Endothelial cell of umbilical vein (primary cell): ENCODE results near the gene CHAF1A. TPM values are rescaled to one million over a fixed set of nuclear protein-coding genes. Genes with fewer than 3 reads are reported as not detected.

Source experiments
- BruUV-seq: library from RNA; stranded (reverse); fragments of 400-500 nt; replicated peaks from 2 replicates; lab custom pipeline; 2021; lab: Mats Ljungman, UMichigan
- CTCF ChIA-PET: fragments of 300-600, 350-600 bp; sonication (Branson Sonifier 250); formaldehyde crosslinking; loops from one replicate; lab custom pipeline; 2021; ENCODE audit warnings: antibody characterized with exemption, inconsistent platforms; lab: Charles Lee
- POLR2A ChIA-PET: fragments of 300-600, 350-600 bp; sonication (Branson Sonifier 250); formaldehyde crosslinking; loops from one replicate; lab custom pipeline; 2021; ENCODE audit warnings: antibody characterized with exemption, inconsistent platforms; lab: Charles Lee
- DNase-seq: peaks from one replicate; pipeline ENCODE4 v3.0.0-alpha.2; 2011; ENCODE audit warnings: low read depth, low spot score
- FAIRE-seq: peaks from 2 replicates; lab custom pipeline; 2011; peaks lifted over from hg19 to GRCh38; lab: Jason Lieb, UNC
- H2AFZ ChIP-seq: 2 replicates; pipeline ENCODE4 v1.6.0; 2012; ENCODE audit warnings: low read depth, low read length, control low read depth, inconsistent platforms
- H3K27ac ChIP-seq: 2 replicates; pipeline ENCODE4 v1.5.1; 2011; ENCODE audit warnings: low read depth, mild to moderate bottlenecking, control low read depth, low read length, moderate library complexity; ENCODE audit not compliant: insufficient read depth
- H3K27me3 ChIP-seq, 2 experiments: 2 replicates each; pipeline versions ENCODE4 v1.6.0 to v1.6.1; 2011; ENCODE audit warnings: low read length in 2 of 2, mixed read lengths in 1 of 2; ENCODE audit not compliant: control insufficient read depth in 2 of 2, insufficient read depth in 2 of 2
- H3K36me3 ChIP-seq, 2 experiments: 2 replicates in 1 of 2; 3 replicates in 1 of 2; pipeline ENCODE4 v1.5.1; 2011; ENCODE audit warnings: low read length in 2 of 2, mild to moderate bottlenecking in 1 of 2, moderate library complexity in 1 of 2; ENCODE audit not compliant: control insufficient read depth in 2 of 2, insufficient read depth in 2 of 2; ENCODE audit errors: extremely low read depth in 1 of 2
- H3K4me1 ChIP-seq: 3 replicates; pipeline ENCODE4 v1.5.1; 2011; ENCODE audit warnings: mild to moderate bottlenecking, low read length; ENCODE audit not compliant: control insufficient read depth, insufficient read depth; ENCODE audit errors: extremely low read depth
- H3K4me2 ChIP-seq: 2 replicates; pipeline ENCODE4 v1.6.1; 2011; ENCODE audit warnings: low read length, control low read depth, mixed read lengths; ENCODE audit not compliant: insufficient read depth
- H3K4me3 ChIP-seq, 3 experiments: fragments of 200-600 bp in 1 of 3; sonication (generic), shearing (Covaris generic) in 1 of 3; replicated peaks in 1 of 3; 2 replicates each; pipeline ENCODE4 v1.5.1; 2011 to 2016; ENCODE audit warnings: control low read depth in 3 of 3, low read length in 3 of 3, mild to moderate bottlenecking in 2 of 3, inconsistent platforms in 1 of 3, low read depth in 1 of 3, moderate library complexity in 1 of 3; ENCODE audit not compliant: insufficient read depth in 1 of 3
- H3K79me2 ChIP-seq: 2 replicates; pipeline ENCODE4 v1.6.0; 2012; ENCODE audit warnings: low read length, inconsistent platforms; ENCODE audit not compliant: control insufficient read depth, insufficient read depth
- H3K9ac ChIP-seq: replicated peaks from 2 replicates; pipeline ENCODE3; 2011; ENCODE audit warnings: low read length, control low read depth; ENCODE audit not compliant: insufficient read depth; ENCODE audit errors: extremely low read depth
- H3K9me1 ChIP-seq: replicated peaks from 3 replicates; pipeline ENCODE4 v1.6.0; 2011; ENCODE audit warnings: mild to moderate bottlenecking, low read length; ENCODE audit not compliant: control insufficient read depth, insufficient read depth; ENCODE audit errors: extremely low read depth
- H3K9me3 ChIP-seq: replicated peaks from 2 replicates; pipeline ENCODE4 v1.5.1; 2012; ENCODE audit warnings: low read length, inconsistent platforms; ENCODE audit not compliant: control insufficient read depth, insufficient read depth
- H4K20me1 ChIP-seq: replicated peaks from 2 replicates; pipeline ENCODE3; 2011; ENCODE audit warnings: mild to moderate bottlenecking, low read length; ENCODE audit not compliant: control insufficient read depth, insufficient read depth; ENCODE audit errors: extremely low read depth
- EZH2 ChIP-seq: IDR thresholded peaks from 2 replicates; pipeline ENCODE4 v1.6.1; 2012; ENCODE audit warnings: borderline replicate concordance, low read depth, mild to moderate bottlenecking, moderate library complexity, low read length, inconsistent platforms; ENCODE audit not compliant: severe bottlenecking
- FOS ChIP-seq: IDR thresholded peaks from 2 replicates; pipeline ENCODE4 v1.6.1; 2011; ENCODE audit warnings: mild to moderate bottlenecking, low read length, moderate library complexity, borderline replicate concordance; ENCODE audit not compliant: insufficient read depth
- GATA2 ChIP-seq: IDR thresholded peaks from 2 replicates; pipeline ENCODE4 v1.7.0; 2011; ENCODE audit warnings: low read depth, mild to moderate bottlenecking, moderate library complexity, mixed read lengths, low read length; ENCODE audit not compliant: insufficient read length, insufficient read depth
- JUN ChIP-seq: IDR thresholded peaks from 2 replicates; pipeline ENCODE4 v1.6.1; 2011; ENCODE audit warnings: borderline replicate concordance, low read depth; ENCODE audit not compliant: insufficient read length, insufficient read depth
- MAX ChIP-seq: IDR thresholded peaks from 2 replicates; pipeline ENCODE4 v1.6.1; 2011; ENCODE audit not compliant: insufficient read depth, insufficient read length
- MYC ChIP-seq: IDR thresholded peaks from one replicate; pipeline ENCODE4 v1.6.1; 2011; ENCODE audit warnings: mild to moderate bottlenecking, low read depth, low read length
- POLR2A ChIP-seq: IDR thresholded peaks from 2 replicates; pipeline ENCODE4 v1.6.1; 2012; ENCODE audit warnings: low read depth, mild to moderate bottlenecking, control low read depth, low read length
- POLR2AphosphoS5 ChIP-seq: IDR thresholded peaks from 2 replicates; pipeline ENCODE4 v1.6.1; 2012; ENCODE audit warnings: low read depth, mild to moderate bottlenecking, control low read depth, low read length, moderate library complexity; ENCODE audit not compliant: insufficient read depth
- dilution Hi-C: fragments of 300-500 bp; cut with MboI; formaldehyde crosslinking; loops from one replicate; pipeline ENCODE4 v1.15.0; 2019; ENCODE audit warnings: low sequenced_read_pairs; ENCODE audit not compliant: extremely low pct_ligation_motif_present
- intact Hi-C: fragments of 100-400 bp; cut with micrococcal nuclease; formaldehyde crosslinking; loops from one replicate; pipeline ENCODE4 v1.10.0; 2022
- polyA plus RNA-seq, 4 experiments: library from polyadenylated mRNA; depleted of rRNA in 3 of 4; stranded (reverse) in 3 of 4; unstranded in 1 of 4; fragments of >200 nt; gene quantifications; 2 replicates each; pipeline versions ENCODE4 v1.2.1 to v1.2.3, GENCODE V29; 2011 to 2012; ENCODE audit warnings: missing spikeins in 1 of 4
- total RNA-seq: library from RNA; stranded (reverse); gene quantifications from 2 replicates; pipeline ENCODE4 v1.2.3, GENCODE V29; 2021
- TF ChIP-seq, protein P1 (sequence below), 2 donors: IDR thresholded peaks; 1 replicate in 1 of 2; 2 replicates in 1 of 2; pipeline ENCODE4 v1.5.1; 2011; ENCODE audit warnings: low read length in 2 of 2, mild to moderate bottlenecking in 2 of 2, moderate library complexity in 2 of 2, control low read depth in 1 of 2, inconsistent platforms in 1 of 2, low read depth in 1 of 2; ENCODE audit not compliant: insufficient read depth in 1 of 2; ENCODE audit errors: extremely low read depth in 1 of 2

The CHAF1A gene
- total and polyA plus RNA-seq, 2 donors (not counting 3 experiments of a cell fraction or from before 2014, with no cell fraction given): 19.5 to 44.5 TPM

GRCh38 chr19:4374498-4375163 is 27.8 kb upstream of the CHAF1A start:
- ChIA-PET CTCF (interaction anchor here (0.9 to 8.7 kb wide), 6 partner anchors 12 to 27 kb away, joined by 3 to 105 read pairs (median 9); partner anchors contain the start of genes CHAF1A and SH3GL1), POLR2A (interaction anchor here (0.5 to 0.8 kb wide), 2 partner anchors 27 to 28 kb away, joined by 3 read pairs; partner anchors contain the start of gene CHAF1A)
- no peaks in the 10 kb centered on the region for H3K27me3 ChIP-seq
- peak; percentile 67 for DNase-seq
- intact Hi-C loops: loop anchor here (1.0 kb wide), 3 partner anchors 16 to 31 kb away; partner anchors contain the start of genes MPND and SH3GL1
- H3K4me3 ChIP-seq: no peak overlapping the region
- peaks cover 48% of the 10 kb centered on the region for H3K4me1 ChIP-seq
- H3K4me2 ChIP-seq: peak overlapping the region; percentile 24
- TF ChIP-seq POLR2AphosphoS5: peak; percentile 74
- TF ChIP-seq EZH2: no peak
- TF ChIP-seq POLR2A: no peak
- TF ChIP-seq FOS: peak; percentile 94
- peak; percentile 40 for TF ChIP-seq JUN
- peak; percentile 86 for TF ChIP-seq MYC
- TF ChIP-seq, protein P1, sequence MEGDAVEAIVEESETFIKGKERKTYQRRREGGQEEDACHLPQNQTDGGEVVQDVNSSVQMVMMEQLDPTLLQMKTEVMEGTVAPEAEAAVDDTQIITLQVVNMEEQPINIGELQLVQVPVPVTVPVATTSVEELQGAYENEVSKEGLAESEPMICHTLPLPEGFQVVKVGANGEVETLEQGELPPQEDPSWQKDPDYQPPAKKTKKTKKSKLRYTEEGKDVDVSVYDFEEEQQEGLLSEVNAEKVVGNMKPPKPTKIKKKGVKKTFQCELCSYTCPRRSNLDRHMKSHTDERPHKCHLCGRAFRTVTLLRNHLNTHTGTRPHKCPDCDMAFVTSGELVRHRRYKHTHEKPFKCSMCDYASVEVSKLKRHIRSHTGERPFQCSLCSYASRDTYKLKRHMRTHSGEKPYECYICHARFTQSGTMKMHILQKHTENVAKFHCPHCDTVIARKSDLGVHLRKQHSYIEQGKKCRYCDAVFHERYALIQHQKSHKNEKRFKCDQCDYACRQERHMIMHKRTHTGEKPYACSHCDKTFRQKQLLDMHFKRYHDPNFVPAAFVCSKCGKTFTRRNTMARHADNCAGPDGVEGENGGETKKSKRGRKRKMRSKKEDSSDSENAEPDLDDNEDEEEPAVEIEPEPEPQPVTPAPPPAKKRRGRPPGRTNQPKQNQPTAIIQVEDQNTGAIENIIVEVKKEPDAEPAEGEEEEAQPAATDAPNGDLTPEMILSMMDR (IDR thresholded peaks at IDR 0.05; ENCODE audit: extremely low read depth in 1 of 2, insufficient read depth in 1 of 2, low read depth in 1 of 2, low read length in 2 of 2): no peak
- no peak for TF ChIP-seq GATA2
- no peak for TF ChIP-seq MAX
- no peaks in the 10 kb centered on the region for H3K9me1 ChIP-seq
- H3K9me3 ChIP-seq: no peaks in the 10 kb centered on the region
- no peak overlapping the region for H2AFZ ChIP-seq
- peaks cover 96% of the 10 kb centered on the region for H3K79me2 ChIP-seq
- BruUV-seq: no TSS peak
- peak; percentile 77 for FAIRE-seq
- peak overlapping the region; percentile 59 for H3K9ac ChIP-seq
- H3K36me3 ChIP-seq: peaks cover 0 to 10% of the 10 kb centered on the region in 2 experiments
- H3K27ac ChIP-seq: peak overlapping the region; percentile 51
- dilution Hi-C loops: no loop called here
- no peaks in the 10 kb centered on the region for H4K20me1 ChIP-seq
